GM12878 (cell line): ENCODE data around the gene TP53RK.

Source experiments
- CBX5 ChIP-seq: sonication (generic); IDR thresholded peaks from 2 replicates; pipeline ENCODE4 v1.6.1; 2016; ENCODE audit warnings: low read depth, moderate library complexity, mild to moderate bottlenecking, inconsistent platforms
- EZH2 ChIP-seq: IDR thresholded peaks from 2 replicates; pipeline ENCODE4 v1.6.1; 2012; ENCODE audit warnings: low read depth, mild to moderate bottlenecking, control low read depth, inconsistent platforms, low read length, borderline replicate concordance; ENCODE audit not compliant: control insufficient read depth
- GABPA ChIP-seq: IDR thresholded peaks from 2 replicates; pipeline ENCODE4 v1.6.1; 2014; ENCODE audit warnings: antibody characterized with exemption, low read depth, mild to moderate bottlenecking, inconsistent platforms
- NR2F1 ChIP-seq: fragments of 450-650 bp; conservative IDR thresholded peaks from 2 replicates; pipeline ENCODE4 v1.6.1; 2017; ENCODE audit warnings: mild to moderate bottlenecking
- POLR2A ChIP-seq: IDR thresholded peaks from 2 replicates; pipeline ENCODE4 v1.6.1; 2011; ENCODE audit warnings: low read depth, mild to moderate bottlenecking, low read length
- RFX5 ChIP-seq: IDR thresholded peaks from 2 replicates; pipeline ENCODE4 v1.6.1; 2011; ENCODE audit warnings: low read depth, low read length, improper control_type of control experiment
- TCF12 ChIP-seq: IDR thresholded peaks from 2 replicates; pipeline ENCODE4 v1.6.1; 2011; ENCODE audit warnings: low read depth, mild to moderate bottlenecking, low read length
- YY1 ChIP-seq: IDR thresholded peaks from 2 replicates; pipeline ENCODE4 v1.6.1; 2011; ENCODE audit warnings: low read depth, mild to moderate bottlenecking, low read length
- TF ChIP-seq, protein P1 (sequence below), 3 experiments: IDR thresholded peaks in 2 of 3; conservative IDR thresholded peaks in 1 of 3; 2 replicates each; pipeline ENCODE4 v1.5.1; 2011; ENCODE audit warnings: low read depth in 3 of 3, low read length in 3 of 3, mild to moderate bottlenecking in 3 of 3, control low read depth in 2 of 3, moderate library complexity in 2 of 3, inconsistent platforms in 1 of 3, mixed read lengths in 1 of 3; ENCODE audit not compliant: control insufficient read depth in 2 of 3, insufficient read depth in 1 of 3; ENCODE audit errors: extremely low read depth in 1 of 3

DNA sequence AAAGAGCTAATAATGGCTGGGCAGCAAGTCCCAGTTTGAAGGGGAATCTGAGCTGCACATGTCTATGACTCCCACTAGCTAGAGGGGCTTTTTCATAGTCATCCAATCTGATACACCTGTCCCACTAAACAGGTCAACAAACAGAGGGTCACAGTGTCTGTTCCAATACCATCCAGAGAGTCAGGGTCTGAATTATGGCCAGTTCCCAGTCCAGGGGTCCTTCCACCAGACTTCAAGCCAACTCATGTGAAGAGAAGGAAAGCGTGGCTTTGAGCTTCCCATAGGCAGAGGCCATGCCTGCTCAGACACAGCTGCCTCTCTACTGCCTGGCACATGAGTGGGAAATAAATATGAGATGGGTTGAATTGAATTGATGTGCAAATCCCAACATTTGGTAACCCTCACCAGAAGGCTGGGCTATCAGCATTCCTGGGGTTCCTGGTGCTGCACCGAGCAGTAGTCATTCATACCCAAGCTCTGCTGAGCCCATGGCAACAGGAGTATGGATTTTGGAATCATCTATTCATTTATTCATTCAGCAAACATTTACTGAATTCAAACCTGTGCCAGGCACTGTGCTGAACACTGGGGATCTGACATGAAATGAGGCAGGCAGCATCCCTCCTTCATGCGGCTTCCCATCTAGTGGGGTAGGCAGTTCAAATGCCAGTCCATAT lies 17.2 kb downstream of the TP53RK start:
- TF ChIP-seq EZH2: no peak
- no peak for TF ChIP-seq RFX5
- TF ChIP-seq TCF12: no peak
- no peak for TF ChIP-seq POLR2A
- TF ChIP-seq GABPA: no peak
- TF ChIP-seq YY1: no peak
- no peak for TF ChIP-seq CBX5
- TF ChIP-seq, protein P1, sequence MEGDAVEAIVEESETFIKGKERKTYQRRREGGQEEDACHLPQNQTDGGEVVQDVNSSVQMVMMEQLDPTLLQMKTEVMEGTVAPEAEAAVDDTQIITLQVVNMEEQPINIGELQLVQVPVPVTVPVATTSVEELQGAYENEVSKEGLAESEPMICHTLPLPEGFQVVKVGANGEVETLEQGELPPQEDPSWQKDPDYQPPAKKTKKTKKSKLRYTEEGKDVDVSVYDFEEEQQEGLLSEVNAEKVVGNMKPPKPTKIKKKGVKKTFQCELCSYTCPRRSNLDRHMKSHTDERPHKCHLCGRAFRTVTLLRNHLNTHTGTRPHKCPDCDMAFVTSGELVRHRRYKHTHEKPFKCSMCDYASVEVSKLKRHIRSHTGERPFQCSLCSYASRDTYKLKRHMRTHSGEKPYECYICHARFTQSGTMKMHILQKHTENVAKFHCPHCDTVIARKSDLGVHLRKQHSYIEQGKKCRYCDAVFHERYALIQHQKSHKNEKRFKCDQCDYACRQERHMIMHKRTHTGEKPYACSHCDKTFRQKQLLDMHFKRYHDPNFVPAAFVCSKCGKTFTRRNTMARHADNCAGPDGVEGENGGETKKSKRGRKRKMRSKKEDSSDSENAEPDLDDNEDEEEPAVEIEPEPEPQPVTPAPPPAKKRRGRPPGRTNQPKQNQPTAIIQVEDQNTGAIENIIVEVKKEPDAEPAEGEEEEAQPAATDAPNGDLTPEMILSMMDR (IDR thresholded peaks at IDR 0.05 in 2 of 3, conservative IDR thresholded peaks at IDR 0.05 in 1 of 3; ENCODE audit: control insufficient read depth in 2 of 3, extremely low read depth in 1 of 3, insufficient read depth in 1 of 3, low read depth in 3 of 3, low read length in 3 of 3): no peak
- TF ChIP-seq NR2F1: no peak
